GM23338 (cell line): Measurements from ENCODE around the gene SYK.

Source experiments
- CREB1 ChIP-seq: fragments of 250-450 bp; sonication (Bioruptor Pico); IDR thresholded peaks from 2 replicates; pipeline ENCODE4 v1.5.0; 2020; ENCODE audit warnings: low read depth, mild to moderate bottlenecking, moderate library complexity
- EZH2 ChIP-seq: fragments of 200-600 bp; sonication (generic); IDR thresholded peaks from one replicate; pipeline ENCODE4 v1.8.0; 2017; ENCODE audit warnings: antibody characterized with exemption, mild to moderate bottlenecking, low read depth; ENCODE audit not compliant: unreplicated experiment
- EZH2phosphoT487 ChIP-seq: fragments of 200-600 bp; sonication (generic); IDR thresholded peaks from one replicate; pipeline ENCODE4 v1.8.1; 2018; ENCODE audit warnings: antibody characterized with exemption; ENCODE audit not compliant: unreplicated experiment
- JUNB ChIP-seq: IDR thresholded peaks from one replicate; pipeline ENCODE4 v1.6.1; 2016; ENCODE audit warnings: antibody characterized with exemption; ENCODE audit not compliant: unreplicated experiment
- NANOG ChIP-seq: IDR thresholded peaks from 2 replicates; pipeline ENCODE4 v1.6.1; 2016; ENCODE audit warnings: antibody characterized with exemption, borderline replicate concordance
- POLR2AphosphoS5 ChIP-seq: IDR thresholded peaks from 2 replicates; pipeline ENCODE4 v1.6.1; 2016; ENCODE audit warnings: antibody characterized with exemption, low read depth
- ZNF331 ChIP-seq: fragments of 250-450 bp; sonication (Bioruptor Pico); IDR thresholded peaks from 2 replicates; pipeline ENCODE4 v1.5.0; 2020; ENCODE audit warnings: low read depth, mild to moderate bottlenecking, moderate library complexity
- TF ChIP-seq, protein P1 (sequence below), 2 experiments: fragments of 200-600 bp in 1 of 2; sonication (generic) in 1 of 2; conservative IDR thresholded peaks; 2 replicates each; pipeline versions ENCODE4 v1.5.1 to v1.6.1; 2016 to 2017; ENCODE audit warnings: antibody characterized with exemption in 2 of 2, low read depth in 2 of 2, mild to moderate bottlenecking in 2 of 2, moderate library complexity in 1 of 2
- TF ChIP-seq, protein P2 (sequence below): IDR thresholded peaks from 2 replicates; pipeline ENCODE4 v1.6.1; 2016; ENCODE audit warnings: antibody characterized with exemption
- TF ChIP-seq, protein P3 (sequence below): IDR thresholded peaks from one replicate; pipeline ENCODE4 v1.6.1; 2018; ENCODE audit warnings: antibody characterized with exemption; ENCODE audit not compliant: unreplicated experiment

DNA sequence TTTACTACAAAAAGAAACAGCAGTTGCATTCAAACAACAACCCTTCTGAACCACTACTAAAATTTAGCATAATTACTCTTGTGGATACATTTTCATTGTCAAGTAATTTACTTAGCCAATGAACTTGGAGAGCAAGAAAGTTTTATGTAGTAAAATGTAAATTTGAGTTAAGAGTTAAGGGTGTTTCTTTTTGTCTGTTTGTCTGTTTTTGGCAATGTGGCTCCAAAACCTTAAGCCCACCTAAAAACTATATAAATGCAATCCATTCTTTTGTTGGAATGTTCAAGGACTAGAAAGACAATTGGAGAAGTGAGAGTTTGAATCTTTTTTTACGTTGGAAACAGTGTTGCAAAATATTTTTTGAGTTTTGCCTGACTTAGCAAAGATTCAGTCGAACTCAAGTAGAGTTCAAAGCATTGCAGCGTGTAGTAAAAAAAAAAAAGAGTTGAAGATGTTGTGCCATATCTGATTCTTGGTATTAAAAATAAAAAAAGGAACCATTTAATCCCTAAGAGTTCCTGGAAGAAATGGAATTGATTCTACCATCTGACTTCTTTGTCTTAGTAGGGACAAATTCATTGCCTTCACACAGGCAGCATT, 867 bp downstream of the SYK start:
- no peak for TF ChIP-seq POLR2AphosphoS5
- TF ChIP-seq, protein P1, sequence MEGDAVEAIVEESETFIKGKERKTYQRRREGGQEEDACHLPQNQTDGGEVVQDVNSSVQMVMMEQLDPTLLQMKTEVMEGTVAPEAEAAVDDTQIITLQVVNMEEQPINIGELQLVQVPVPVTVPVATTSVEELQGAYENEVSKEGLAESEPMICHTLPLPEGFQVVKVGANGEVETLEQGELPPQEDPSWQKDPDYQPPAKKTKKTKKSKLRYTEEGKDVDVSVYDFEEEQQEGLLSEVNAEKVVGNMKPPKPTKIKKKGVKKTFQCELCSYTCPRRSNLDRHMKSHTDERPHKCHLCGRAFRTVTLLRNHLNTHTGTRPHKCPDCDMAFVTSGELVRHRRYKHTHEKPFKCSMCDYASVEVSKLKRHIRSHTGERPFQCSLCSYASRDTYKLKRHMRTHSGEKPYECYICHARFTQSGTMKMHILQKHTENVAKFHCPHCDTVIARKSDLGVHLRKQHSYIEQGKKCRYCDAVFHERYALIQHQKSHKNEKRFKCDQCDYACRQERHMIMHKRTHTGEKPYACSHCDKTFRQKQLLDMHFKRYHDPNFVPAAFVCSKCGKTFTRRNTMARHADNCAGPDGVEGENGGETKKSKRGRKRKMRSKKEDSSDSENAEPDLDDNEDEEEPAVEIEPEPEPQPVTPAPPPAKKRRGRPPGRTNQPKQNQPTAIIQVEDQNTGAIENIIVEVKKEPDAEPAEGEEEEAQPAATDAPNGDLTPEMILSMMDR (conservative IDR thresholded peaks at IDR 0.05; ENCODE audit: low read depth in 2 of 2): no peak
- TF ChIP-seq, protein P2, sequence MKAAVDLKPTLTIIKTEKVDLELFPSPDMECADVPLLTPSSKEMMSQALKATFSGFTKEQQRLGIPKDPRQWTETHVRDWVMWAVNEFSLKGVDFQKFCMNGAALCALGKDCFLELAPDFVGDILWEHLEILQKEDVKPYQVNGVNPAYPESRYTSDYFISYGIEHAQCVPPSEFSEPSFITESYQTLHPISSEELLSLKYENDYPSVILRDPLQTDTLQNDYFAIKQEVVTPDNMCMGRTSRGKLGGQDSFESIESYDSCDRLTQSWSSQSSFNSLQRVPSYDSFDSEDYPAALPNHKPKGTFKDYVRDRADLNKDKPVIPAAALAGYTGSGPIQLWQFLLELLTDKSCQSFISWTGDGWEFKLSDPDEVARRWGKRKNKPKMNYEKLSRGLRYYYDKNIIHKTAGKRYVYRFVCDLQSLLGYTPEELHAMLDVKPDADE: no peak
- TF ChIP-seq, protein P3, sequence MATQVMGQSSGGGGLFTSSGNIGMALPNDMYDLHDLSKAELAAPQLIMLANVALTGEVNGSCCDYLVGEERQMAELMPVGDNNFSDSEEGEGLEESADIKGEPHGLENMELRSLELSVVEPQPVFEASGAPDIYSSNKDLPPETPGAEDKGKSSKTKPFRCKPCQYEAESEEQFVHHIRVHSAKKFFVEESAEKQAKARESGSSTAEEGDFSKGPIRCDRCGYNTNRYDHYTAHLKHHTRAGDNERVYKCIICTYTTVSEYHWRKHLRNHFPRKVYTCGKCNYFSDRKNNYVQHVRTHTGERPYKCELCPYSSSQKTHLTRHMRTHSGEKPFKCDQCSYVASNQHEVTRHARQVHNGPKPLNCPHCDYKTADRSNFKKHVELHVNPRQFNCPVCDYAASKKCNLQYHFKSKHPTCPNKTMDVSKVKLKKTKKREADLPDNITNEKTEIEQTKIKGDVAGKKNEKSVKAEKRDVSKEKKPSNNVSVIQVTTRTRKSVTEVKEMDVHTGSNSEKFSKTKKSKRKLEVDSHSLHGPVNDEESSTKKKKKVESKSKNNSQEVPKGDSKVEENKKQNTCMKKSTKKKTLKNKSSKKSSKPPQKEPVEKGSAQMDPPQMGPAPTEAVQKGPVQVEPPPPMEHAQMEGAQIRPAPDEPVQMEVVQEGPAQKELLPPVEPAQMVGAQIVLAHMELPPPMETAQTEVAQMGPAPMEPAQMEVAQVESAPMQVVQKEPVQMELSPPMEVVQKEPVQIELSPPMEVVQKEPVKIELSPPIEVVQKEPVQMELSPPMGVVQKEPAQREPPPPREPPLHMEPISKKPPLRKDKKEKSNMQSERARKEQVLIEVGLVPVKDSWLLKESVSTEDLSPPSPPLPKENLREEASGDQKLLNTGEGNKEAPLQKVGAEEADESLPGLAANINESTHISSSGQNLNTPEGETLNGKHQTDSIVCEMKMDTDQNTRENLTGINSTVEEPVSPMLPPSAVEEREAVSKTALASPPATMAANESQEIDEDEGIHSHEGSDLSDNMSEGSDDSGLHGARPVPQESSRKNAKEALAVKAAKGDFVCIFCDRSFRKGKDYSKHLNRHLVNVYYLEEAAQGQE: no peak
- TF ChIP-seq EZH2phosphoT487: no peak
- no peak for TF ChIP-seq CREB1 (CRISPR knock-in tag)
- no peak for TF ChIP-seq ZNF331 (CRISPR knock-in tag)
- TF ChIP-seq EZH2: no peak
- TF ChIP-seq NANOG: no peak
- TF ChIP-seq JUNB: no peak
